GM23338 (cell line): ENCODE results near the gene PRR33. TPM values are rescaled to one million over a fixed set of nuclear protein-coding genes. Genes with fewer than 3 reads are reported as not detected.

Experiments
- ATAC-seq: fragments of 200-7000 bp; cut with Tn5 transposase; 3 replicates; pipeline ENCODE4 v1.9.1; 2020
- DNase-seq: peaks from one replicate; pipeline ENCODE4 v3.0.0-alpha.2; 2015; ENCODE audit warnings: low spot score
- H2AFZ ChIP-seq: fragments of 200-600 bp; sonication (generic); 2 replicates; pipeline ENCODE4 v1.8.0; 2016; ENCODE audit warnings: antibody characterized with exemption, mild to moderate bottlenecking, moderate library complexity
- H3F3A ChIP-seq: fragments of 200-600 bp; sonication (generic); replicated peaks from 2 replicates; pipeline ENCODE4 v1.8.0; 2017; ENCODE audit warnings: antibody characterized with exemption, mixed run types, low read depth
- H3K27ac ChIP-seq: fragments of 200-600 bp; sonication (generic); 2 replicates; pipeline ENCODE4 v1.6.1; 2016; ENCODE audit warnings: low read depth
- H3K27me3 ChIP-seq: fragments of 200-600 bp; sonication (generic); 2 replicates; pipeline ENCODE4 v1.8.0; 2016; ENCODE audit warnings: mild to moderate bottlenecking, mixed run types, moderate library complexity; ENCODE audit not compliant: insufficient read depth
- H3K36me3 ChIP-seq: fragments of 200-600 bp; sonication (generic); 2 replicates; pipeline ENCODE4 v1.8.0; 2016; ENCODE audit warnings: mild to moderate bottlenecking; ENCODE audit not compliant: insufficient read depth
- H3K4me1 ChIP-seq: fragments of 200-600 bp; sonication (generic); 2 replicates; pipeline ENCODE4 v1.8.0; 2016; ENCODE audit warnings: mild to moderate bottlenecking, moderate library complexity; ENCODE audit not compliant: insufficient read depth
- H3K4me2 ChIP-seq: fragments of 200-600 bp; sonication (generic); 2 replicates; pipeline ENCODE4 v1.7.1; 2017; ENCODE audit warnings: mixed run types
- H3K4me3 ChIP-seq: fragments of 200-600 bp; sonication (generic); 2 replicates; pipeline ENCODE4 v1.6.1; 2016; ENCODE audit warnings: mixed run types
- H3K79me2 ChIP-seq: fragments of 200-600 bp; sonication (generic); replicated peaks from 2 replicates; pipeline ENCODE4 v1.8.0; 2017; ENCODE audit warnings: mild to moderate bottlenecking; ENCODE audit not compliant: insufficient read depth
- H3K9me2 ChIP-seq: fragments of 200-600 bp; sonication (generic); 2 replicates; pipeline ENCODE4 v1.8.0; 2017; ENCODE audit not compliant: insufficient read depth
- H4K20me1 ChIP-seq: fragments of 200-600 bp; sonication (generic); replicated peaks from 2 replicates; pipeline ENCODE4 v1.8.0; 2017; ENCODE audit warnings: mild to moderate bottlenecking; ENCODE audit not compliant: insufficient read depth
- H3K27ac Mint-ChIP-seq: 2 replicates; pipeline ENCODE4 v1.8.0; 2020; ENCODE audit warnings: inconsistent platforms, mild to moderate bottlenecking, moderate library complexity, mixed read lengths
- H3K27me3 Mint-ChIP-seq: 3 replicates; pipeline ENCODE4 v1.8.0; 2022; ENCODE audit warnings: low read depth, mild to moderate bottlenecking, moderate library complexity, mixed read lengths, inconsistent platforms; ENCODE audit not compliant: insufficient read depth, poor library complexity
- H3K36me3 Mint-ChIP-seq: 3 replicates; pipeline ENCODE4 v1.8.0; 2021; ENCODE audit warnings: low read depth, mild to moderate bottlenecking, inconsistent platforms, moderate library complexity, mixed read lengths
- H3K4me1 Mint-ChIP-seq: 3 replicates; pipeline ENCODE4 v1.8.0; 2020; ENCODE audit warnings: mild to moderate bottlenecking, inconsistent platforms, mixed read lengths
- H3K4me3 Mint-ChIP-seq: 3 replicates; pipeline ENCODE4 v1.8.0; 2021; ENCODE audit warnings: moderate library complexity, mild to moderate bottlenecking, inconsistent platforms, mixed read lengths
- H3K9me3 Mint-ChIP-seq: 3 replicates; pipeline ENCODE4 v1.8.0; 2020; ENCODE audit warnings: moderate library complexity, mild to moderate bottlenecking, inconsistent platforms, mixed read lengths
- CREB1 ChIP-seq: fragments of 250-450 bp; sonication (Bioruptor Pico); IDR thresholded peaks from 2 replicates; pipeline ENCODE4 v1.5.0; 2020; ENCODE audit warnings: low read depth, mild to moderate bottlenecking, moderate library complexity
- ETS1 ChIP-seq: IDR thresholded peaks from 2 replicates; pipeline ENCODE4 v1.6.1; 2016; ENCODE audit warnings: antibody characterized with exemption
- EZH2 ChIP-seq: fragments of 200-600 bp; sonication (generic); IDR thresholded peaks from one replicate; pipeline ENCODE4 v1.8.0; 2017; ENCODE audit warnings: antibody characterized with exemption, mild to moderate bottlenecking, low read depth; ENCODE audit not compliant: unreplicated experiment
- EZH2phosphoT487 ChIP-seq: fragments of 200-600 bp; sonication (generic); IDR thresholded peaks from one replicate; pipeline ENCODE4 v1.8.1; 2018; ENCODE audit warnings: antibody characterized with exemption; ENCODE audit not compliant: unreplicated experiment
- JUNB ChIP-seq: IDR thresholded peaks from one replicate; pipeline ENCODE4 v1.6.1; 2016; ENCODE audit warnings: antibody characterized with exemption; ENCODE audit not compliant: unreplicated experiment
- NANOG ChIP-seq: IDR thresholded peaks from 2 replicates; pipeline ENCODE4 v1.6.1; 2016; ENCODE audit warnings: antibody characterized with exemption, borderline replicate concordance
- POLR2AphosphoS5 ChIP-seq: IDR thresholded peaks from 2 replicates; pipeline ENCODE4 v1.6.1; 2016; ENCODE audit warnings: antibody characterized with exemption, low read depth
- STAT1 ChIP-seq: IDR thresholded peaks from one replicate; pipeline ENCODE4 v1.6.1; 2016; ENCODE audit warnings: antibody characterized with exemption; ENCODE audit not compliant: unreplicated experiment
- ZNF114 ChIP-seq: fragments of 250-450 bp; sonication (Bioruptor Pico); IDR thresholded peaks from 2 replicates; pipeline ENCODE4 v1.5.0; 2020; ENCODE audit warnings: mild to moderate bottlenecking, moderate library complexity
- ZNF331 ChIP-seq: fragments of 250-450 bp; sonication (Bioruptor Pico); IDR thresholded peaks from 2 replicates; pipeline ENCODE4 v1.5.0; 2020; ENCODE audit warnings: low read depth, mild to moderate bottlenecking, moderate library complexity
- polyA plus RNA-seq: library from polyadenylated mRNA; unstranded; fragments of >200 nt; fragmentation: Nextera tagmentation; extraction: Ambion mirVana; gene quantifications from 2 replicates; pipeline ENCODE4 v1.2.1, GENCODE V29; 2016
- total RNA-seq: library from RNA; depleted of rRNA; stranded (reverse); fragments of >200 nt; shearing (Covaris generic); gene quantifications from 2 replicates; pipeline ENCODE4 v1.2.3, GENCODE V29; 2014
- TF ChIP-seq, protein P1 (sequence below): fragments of 250-450 bp; sonication (Bioruptor Pico); IDR thresholded peaks from 2 replicates; pipeline ENCODE4 v1.5.0; 2020; ENCODE audit warnings: mild to moderate bottlenecking, moderate library complexity
- TF ChIP-seq, protein P2 (sequence below), 2 experiments: fragments of 200-600 bp in 1 of 2; sonication (generic) in 1 of 2; conservative IDR thresholded peaks; 2 replicates each; pipeline versions ENCODE4 v1.5.1 to v1.6.1; 2016 to 2017; ENCODE audit warnings: antibody characterized with exemption in 2 of 2, low read depth in 2 of 2, mild to moderate bottlenecking in 2 of 2, moderate library complexity in 1 of 2
- TF ChIP-seq, protein P3 (sequence below): IDR thresholded peaks from one replicate; pipeline ENCODE4 v1.6.1; 2018; ENCODE audit warnings: antibody characterized with exemption; ENCODE audit not compliant: unreplicated experiment

PRR33 gene
- total and polyA plus RNA-seq, 2 experiments from 2014 or later = not detected

DNA sequence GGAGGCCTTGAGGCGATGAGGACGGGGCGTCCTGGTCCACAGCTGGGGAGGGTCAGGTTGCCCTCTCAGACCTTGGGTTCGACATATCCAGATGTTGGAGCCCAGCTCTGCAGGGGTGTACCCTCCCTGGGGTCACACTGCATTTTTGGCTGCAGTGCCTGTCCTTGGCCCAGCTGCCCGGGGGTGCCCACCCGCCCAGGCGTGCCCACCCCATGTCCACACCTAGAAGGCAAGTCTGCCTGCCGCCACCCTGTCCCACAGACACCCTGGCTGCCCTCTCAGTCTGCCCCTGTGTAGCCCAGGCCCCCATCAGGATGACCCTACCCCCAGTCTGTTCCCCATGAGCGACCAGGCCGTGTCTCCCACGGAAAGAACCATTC is 35.8 kb downstream of the PRR33 start:
- no peaks in the 10 kb centered on the region for H3K9me3 Mint-ChIP-seq
- ATAC-seq = no peak
- H3K27ac Mint-ChIP-seq = no peak overlapping the region

More for the DNA sequence above, 35.8 kb downstream of the PRR33 start:
- H3K4me1 Mint-ChIP-seq = no peaks in the 10 kb centered on the region
- H3K9me2 ChIP-seq = no peaks in the 10 kb centered on the region
- no peaks in the 10 kb centered on the region for H4K20me1 ChIP-seq
- no peak for DNase-seq
- H3K36me3 Mint-ChIP-seq = no peaks in the 10 kb centered on the region
- no peaks in the 10 kb centered on the region for H3K36me3 ChIP-seq
- no peak overlapping the region for H3K4me3 Mint-ChIP-seq
- no peaks in the 10 kb centered on the region for H3F3A ChIP-seq
- no peak overlapping the region for H3K4me3 ChIP-seq
- TF ChIP-seq CREB1 (CRISPR knock-in tag) (no peak), ZNF114 (no peak), JUNB (no peak), EZH2 (no peak), STAT1 (no peak), ZNF331 (CRISPR knock-in tag) (no peak), POLR2AphosphoS5 (no peak), NANOG (no peak), EZH2phosphoT487 (no peak), ETS1 (no peak)
- TF ChIP-seq, protein P1, sequence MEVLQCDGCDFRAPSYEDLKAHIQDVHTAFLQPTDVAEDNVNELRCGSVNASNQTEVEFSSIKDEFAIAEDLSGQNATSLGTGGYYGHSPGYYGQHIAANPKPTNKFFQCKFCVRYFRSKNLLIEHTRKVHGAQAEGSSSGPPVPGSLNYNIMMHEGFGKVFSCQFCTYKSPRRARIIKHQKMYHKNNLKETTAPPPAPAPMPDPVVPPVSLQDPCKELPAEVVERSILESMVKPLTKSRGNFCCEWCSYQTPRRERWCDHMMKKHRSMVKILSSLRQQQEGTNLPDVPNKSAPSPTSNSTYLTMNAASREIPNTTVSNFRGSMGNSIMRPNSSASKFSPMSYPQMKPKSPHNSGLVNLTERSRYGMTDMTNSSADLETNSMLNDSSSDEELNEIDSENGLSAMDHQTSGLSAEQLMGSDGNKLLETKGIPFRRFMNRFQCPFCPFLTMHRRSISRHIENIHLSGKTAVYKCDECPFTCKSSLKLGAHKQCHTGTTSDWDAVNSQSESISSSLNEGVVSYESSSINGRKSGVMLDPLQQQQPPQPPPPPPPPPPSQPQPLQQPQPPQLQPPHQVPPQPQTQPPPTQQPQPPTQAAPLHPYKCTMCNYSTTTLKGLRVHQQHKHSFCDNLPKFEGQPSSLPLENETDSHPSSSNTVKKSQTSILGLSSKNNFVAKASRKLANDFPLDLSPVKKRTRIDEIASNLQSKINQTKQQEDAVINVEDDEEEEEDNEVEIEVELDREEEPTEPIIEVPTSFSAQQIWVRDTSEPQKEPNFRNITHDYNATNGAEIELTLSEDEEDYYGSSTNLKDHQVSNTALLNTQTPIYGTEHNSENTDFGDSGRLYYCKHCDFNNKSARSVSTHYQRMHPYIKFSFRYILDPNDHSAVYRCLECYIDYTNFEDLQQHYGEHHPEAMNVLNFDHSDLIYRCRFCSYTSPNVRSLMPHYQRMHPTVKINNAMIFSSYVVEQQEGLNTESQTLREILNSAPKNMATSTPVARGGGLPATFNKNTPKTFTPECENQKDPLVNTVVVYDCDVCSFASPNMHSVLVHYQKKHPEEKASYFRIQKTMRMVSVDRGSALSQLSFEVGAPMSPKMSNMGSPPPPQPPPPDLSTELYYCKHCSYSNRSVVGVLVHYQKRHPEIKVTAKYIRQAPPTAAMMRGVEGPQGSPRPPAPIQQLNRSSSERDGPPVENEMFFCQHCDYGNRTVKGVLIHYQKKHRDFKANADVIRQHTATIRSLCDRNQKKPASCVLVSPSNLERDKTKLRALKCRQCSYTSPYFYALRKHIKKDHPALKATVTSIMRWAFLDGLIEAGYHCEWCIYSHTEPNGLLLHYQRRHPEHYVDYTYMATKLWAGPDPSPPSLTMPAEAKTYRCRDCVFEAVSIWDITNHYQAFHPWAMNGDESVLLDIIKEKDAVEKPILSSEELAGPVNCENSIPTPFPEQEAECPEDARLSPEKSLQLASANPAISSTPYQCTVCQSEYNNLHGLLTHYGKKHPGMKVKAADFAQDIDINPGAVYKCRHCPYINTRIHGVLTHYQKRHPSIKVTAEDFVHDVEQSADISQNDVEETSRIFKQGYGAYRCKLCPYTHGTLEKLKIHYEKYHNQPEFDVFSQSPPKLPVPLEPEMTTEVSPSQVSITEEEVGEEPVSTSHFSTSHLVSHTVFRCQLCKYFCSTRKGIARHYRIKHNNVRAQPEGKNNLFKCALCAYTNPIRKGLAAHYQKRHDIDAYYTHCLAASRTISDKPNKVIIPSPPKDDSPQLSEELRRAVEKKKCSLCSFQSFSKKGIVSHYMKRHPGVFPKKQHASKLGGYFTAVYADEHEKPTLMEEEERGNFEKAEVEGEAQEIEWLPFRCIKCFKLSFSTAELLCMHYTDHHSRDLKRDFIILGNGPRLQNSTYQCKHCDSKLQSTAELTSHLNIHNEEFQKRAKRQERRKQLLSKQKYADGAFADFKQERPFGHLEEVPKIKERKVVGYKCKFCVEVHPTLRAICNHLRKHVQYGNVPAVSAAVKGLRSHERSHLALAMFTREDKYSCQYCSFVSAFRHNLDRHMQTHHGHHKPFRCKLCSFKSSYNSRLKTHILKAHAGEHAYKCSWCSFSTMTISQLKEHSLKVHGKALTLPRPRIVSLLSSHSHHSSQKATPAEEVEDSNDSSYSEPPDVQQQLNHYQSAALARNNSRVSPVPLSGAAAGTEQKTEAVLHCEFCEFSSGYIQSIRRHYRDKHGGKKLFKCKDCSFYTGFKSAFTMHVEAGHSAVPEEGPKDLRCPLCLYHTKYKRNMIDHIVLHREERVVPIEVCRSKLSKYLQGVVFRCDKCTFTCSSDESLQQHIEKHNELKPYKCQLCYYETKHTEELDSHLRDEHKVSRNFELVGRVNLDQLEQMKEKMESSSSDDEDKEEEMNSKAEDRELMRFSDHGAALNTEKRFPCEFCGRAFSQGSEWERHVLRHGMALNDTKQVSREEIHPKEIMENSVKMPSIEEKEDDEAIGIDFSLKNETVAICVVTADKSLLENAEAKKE (CRISPR knock-in tag) = no peak
- TF ChIP-seq, protein P2, sequence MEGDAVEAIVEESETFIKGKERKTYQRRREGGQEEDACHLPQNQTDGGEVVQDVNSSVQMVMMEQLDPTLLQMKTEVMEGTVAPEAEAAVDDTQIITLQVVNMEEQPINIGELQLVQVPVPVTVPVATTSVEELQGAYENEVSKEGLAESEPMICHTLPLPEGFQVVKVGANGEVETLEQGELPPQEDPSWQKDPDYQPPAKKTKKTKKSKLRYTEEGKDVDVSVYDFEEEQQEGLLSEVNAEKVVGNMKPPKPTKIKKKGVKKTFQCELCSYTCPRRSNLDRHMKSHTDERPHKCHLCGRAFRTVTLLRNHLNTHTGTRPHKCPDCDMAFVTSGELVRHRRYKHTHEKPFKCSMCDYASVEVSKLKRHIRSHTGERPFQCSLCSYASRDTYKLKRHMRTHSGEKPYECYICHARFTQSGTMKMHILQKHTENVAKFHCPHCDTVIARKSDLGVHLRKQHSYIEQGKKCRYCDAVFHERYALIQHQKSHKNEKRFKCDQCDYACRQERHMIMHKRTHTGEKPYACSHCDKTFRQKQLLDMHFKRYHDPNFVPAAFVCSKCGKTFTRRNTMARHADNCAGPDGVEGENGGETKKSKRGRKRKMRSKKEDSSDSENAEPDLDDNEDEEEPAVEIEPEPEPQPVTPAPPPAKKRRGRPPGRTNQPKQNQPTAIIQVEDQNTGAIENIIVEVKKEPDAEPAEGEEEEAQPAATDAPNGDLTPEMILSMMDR (conservative IDR thresholded peaks at IDR 0.05; ENCODE audit: low read depth in 2 of 2) = no peak
- TF ChIP-seq, protein P3, sequence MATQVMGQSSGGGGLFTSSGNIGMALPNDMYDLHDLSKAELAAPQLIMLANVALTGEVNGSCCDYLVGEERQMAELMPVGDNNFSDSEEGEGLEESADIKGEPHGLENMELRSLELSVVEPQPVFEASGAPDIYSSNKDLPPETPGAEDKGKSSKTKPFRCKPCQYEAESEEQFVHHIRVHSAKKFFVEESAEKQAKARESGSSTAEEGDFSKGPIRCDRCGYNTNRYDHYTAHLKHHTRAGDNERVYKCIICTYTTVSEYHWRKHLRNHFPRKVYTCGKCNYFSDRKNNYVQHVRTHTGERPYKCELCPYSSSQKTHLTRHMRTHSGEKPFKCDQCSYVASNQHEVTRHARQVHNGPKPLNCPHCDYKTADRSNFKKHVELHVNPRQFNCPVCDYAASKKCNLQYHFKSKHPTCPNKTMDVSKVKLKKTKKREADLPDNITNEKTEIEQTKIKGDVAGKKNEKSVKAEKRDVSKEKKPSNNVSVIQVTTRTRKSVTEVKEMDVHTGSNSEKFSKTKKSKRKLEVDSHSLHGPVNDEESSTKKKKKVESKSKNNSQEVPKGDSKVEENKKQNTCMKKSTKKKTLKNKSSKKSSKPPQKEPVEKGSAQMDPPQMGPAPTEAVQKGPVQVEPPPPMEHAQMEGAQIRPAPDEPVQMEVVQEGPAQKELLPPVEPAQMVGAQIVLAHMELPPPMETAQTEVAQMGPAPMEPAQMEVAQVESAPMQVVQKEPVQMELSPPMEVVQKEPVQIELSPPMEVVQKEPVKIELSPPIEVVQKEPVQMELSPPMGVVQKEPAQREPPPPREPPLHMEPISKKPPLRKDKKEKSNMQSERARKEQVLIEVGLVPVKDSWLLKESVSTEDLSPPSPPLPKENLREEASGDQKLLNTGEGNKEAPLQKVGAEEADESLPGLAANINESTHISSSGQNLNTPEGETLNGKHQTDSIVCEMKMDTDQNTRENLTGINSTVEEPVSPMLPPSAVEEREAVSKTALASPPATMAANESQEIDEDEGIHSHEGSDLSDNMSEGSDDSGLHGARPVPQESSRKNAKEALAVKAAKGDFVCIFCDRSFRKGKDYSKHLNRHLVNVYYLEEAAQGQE = no peak
- no peak overlapping the region for H2AFZ ChIP-seq
- peaks cover under 1% of the 10 kb centered on the region for H3K27me3 Mint-ChIP-seq
- H3K4me2 ChIP-seq = no peak overlapping the region
- no peaks in the 10 kb centered on the region for H3K27me3 ChIP-seq
- H3K79me2 ChIP-seq = no peaks in the 10 kb centered on the region
- H3K4me1 ChIP-seq = no peaks in the 10 kb centered on the region
- no peak overlapping the region for H3K27ac ChIP-seq
